Measurements from ENCODE around the gene KCNA5.
A peak's percentile ranks its signal among the peaks of the same experiment; 100 is the strongest.

KCNA5 gene

DNA sequence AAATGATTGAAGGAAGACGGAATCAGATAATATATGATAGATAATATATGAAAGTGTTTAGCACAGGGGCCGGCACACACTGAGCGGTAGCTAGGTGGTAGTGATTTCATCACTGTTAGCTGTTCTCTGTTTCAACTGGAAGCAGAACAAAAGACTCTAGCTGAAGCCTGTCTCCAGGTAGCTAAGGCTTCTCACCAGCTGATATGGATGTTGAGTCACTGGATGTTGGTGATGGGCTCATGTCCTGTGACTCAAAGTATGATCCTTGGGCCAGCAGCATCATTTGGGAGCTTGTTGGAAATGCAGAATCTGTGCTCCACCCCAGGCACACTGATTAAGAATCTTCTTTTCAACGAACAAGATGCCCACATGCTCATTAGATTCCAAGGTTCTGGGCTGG, 21.7 kb upstream of the KCNA5 start:
- Histone ChIP-seq H2AFZ (ENCODE audit: low read depth, low read length) (no peak overlapping the region), H3K27ac (ENCODE audit: low read length) (no peak overlapping the region), H3K4me1 (ENCODE audit: insufficient read depth, low read length) (no peaks in the 10 kb centered on the region), H4K20me1 (ENCODE audit: insufficient read depth, low read length) (no peaks in the 10 kb centered on the region), H3K36me3 (ENCODE audit: insufficient read depth, low read length) (no peaks in the 10 kb centered on the region), H3K79me2 (ENCODE audit: insufficient read depth, low read length) (no peaks in the 10 kb centered on the region), H3K9me3 (ENCODE audit: insufficient read depth, low read length, severe bottlenecking) (no peaks in the 10 kb centered on the region), H3K4me3 (ENCODE audit: low read depth in 1 of 2, low read length in 2 of 2) (no peak overlapping the region), H3K4me2 (ENCODE audit: insufficient read depth, low read length) (no peak overlapping the region), H3K27me3 (ENCODE audit: insufficient read depth, low read length, poor library complexity) (peaks cover 24% of the 10 kb centered on the region), H3K9ac (ENCODE audit: low read depth, low read length) (no peak overlapping the region)
- no peak for ATAC-seq (ENCODE audit: insufficient read depth, low read depth)
- DNase-seq: no peak
- TF ChIP-seq CTCF (IDR thresholded peaks at IDR 0.05; ENCODE audit: borderline replicate concordance, extremely low read depth, low read length, poor library complexity, severe bottlenecking) (no peak), EZH2 (IDR thresholded peaks at IDR 0.05; ENCODE audit: borderline replicate concordance, low read depth, low read length, severe bottlenecking) (no peak)

DNA sequence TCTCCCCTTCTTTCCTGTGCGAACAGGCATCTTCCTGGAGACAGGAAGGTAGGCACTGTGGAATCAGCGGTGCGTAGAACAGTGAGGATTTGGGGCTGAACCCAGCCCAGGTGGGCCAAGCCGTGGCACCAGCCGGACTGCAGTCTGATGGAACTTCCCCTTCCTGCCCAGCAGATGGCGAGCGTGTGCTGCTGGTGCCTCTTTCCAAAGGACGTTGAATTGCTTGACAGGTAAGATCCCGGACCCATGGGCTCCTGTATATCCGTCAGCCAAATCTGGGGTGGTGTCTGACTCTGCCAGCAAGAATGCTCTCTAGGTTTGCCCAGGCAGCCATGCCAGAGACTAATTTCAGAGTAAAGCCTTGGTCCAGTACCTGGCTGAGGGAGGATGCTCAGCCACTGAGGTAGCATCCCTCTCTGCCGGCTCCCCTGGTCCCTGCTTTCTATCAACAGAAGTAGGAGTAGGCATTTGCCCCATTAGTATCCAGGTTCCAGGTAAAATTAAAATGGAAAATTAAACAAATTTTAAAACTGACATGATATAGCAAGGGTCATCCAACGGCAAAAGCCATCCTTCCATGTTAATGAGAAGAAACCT, 21.1 kb upstream of the KCNA5 start:
- no peaks in the 10 kb centered on the region for H3K79me2 ChIP-seq (ENCODE audit: insufficient read depth, low read length)
- H3K36me3 ChIP-seq (ENCODE audit: insufficient read depth, low read length): no peaks in the 10 kb centered on the region
- peak; percentile 56 for ATAC-seq (ENCODE audit: insufficient read depth, low read depth)

GRCh38 chr12:5023842-5024241, 19.8 kb upstream of the KCNA5 start:
- Histone ChIP-seq H4K20me1 (ENCODE audit: insufficient read depth, low read length) (no peaks in the 10 kb centered on the region), H3K36me3 (ENCODE audit: insufficient read depth, low read length) (no peaks in the 10 kb centered on the region), H3K4me2 (ENCODE audit: insufficient read depth, low read length) (no peak overlapping the region), H3K4me3 (ENCODE audit: low read depth in 1 of 2, low read length in 2 of 2) (no peak overlapping the region), H2AFZ (ENCODE audit: low read depth, low read length) (no peak overlapping the region), H3K27me3 (ENCODE audit: insufficient read depth, low read length, poor library complexity) (peaks cover 28% of the 10 kb centered on the region), H3K4me1 (ENCODE audit: insufficient read depth, low read length) (no peaks in the 10 kb centered on the region), H3K9me3 (ENCODE audit: insufficient read depth, low read length, severe bottlenecking) (no peaks in the 10 kb centered on the region), H3K9ac (ENCODE audit: low read depth, low read length) (no peak overlapping the region), H3K27ac (ENCODE audit: low read length) (no peak overlapping the region), H3K79me2 (ENCODE audit: insufficient read depth, low read length) (no peaks in the 10 kb centered on the region)
- TF ChIP-seq CTCF (IDR thresholded peaks at IDR 0.05; ENCODE audit: borderline replicate concordance, extremely low read depth, low read length, poor library complexity, severe bottlenecking) (no peak), EZH2 (IDR thresholded peaks at IDR 0.05; ENCODE audit: borderline replicate concordance, low read depth, low read length, severe bottlenecking) (no peak)
- ATAC-seq (ENCODE audit: insufficient read depth, low read depth) (no peak), DNase-seq (no peak)

More for the DNA sequence above, 21.1 kb upstream of the KCNA5 start:
- Histone ChIP-seq H3K4me3 (ENCODE audit: low read depth in 1 of 2, low read length in 2 of 2) (no peak overlapping the region), H3K27me3 (ENCODE audit: insufficient read depth, low read length, poor library complexity) (peaks cover 28% of the 10 kb centered on the region), H4K20me1 (ENCODE audit: insufficient read depth, low read length) (no peaks in the 10 kb centered on the region), H3K9me3 (ENCODE audit: insufficient read depth, low read length, severe bottlenecking) (no peaks in the 10 kb centered on the region), H2AFZ (ENCODE audit: low read depth, low read length) (no peak overlapping the region), H3K27ac (ENCODE audit: low read length) (no peak overlapping the region), H3K9ac (ENCODE audit: low read depth, low read length) (no peak overlapping the region), H3K4me2 (ENCODE audit: insufficient read depth, low read length) (no peak overlapping the region), H3K4me1 (ENCODE audit: insufficient read depth, low read length) (no peaks in the 10 kb centered on the region)
- TF ChIP-seq EZH2 (IDR thresholded peaks at IDR 0.05; ENCODE audit: borderline replicate concordance, low read depth, low read length, severe bottlenecking) (no peak), CTCF (IDR thresholded peaks at IDR 0.05; ENCODE audit: borderline replicate concordance, extremely low read depth, low read length, poor library complexity, severe bottlenecking) (peak; percentile 90)
- DNase-seq: peak; percentile 27
